Measurements from ENCODE around the gene CORIN.

Gene CORIN

DNA sequence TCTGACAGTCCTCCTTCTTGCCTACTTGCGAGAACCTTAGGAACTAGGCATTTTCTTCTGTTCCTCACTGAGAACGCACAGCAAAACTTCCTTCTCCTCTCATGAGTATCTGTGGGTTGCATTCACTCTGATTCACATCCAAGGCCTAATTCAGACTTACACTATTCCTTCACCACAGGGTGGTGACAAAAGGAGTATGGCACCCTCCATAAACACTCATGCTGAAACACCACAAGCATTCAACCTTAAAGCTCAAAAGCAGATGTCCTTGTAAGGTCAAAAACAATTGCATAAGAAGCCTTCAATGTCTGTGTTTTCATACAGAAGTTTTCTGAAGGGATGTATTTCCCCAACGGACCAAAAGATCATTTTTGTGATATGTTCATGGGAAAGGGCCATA lies 147.3 kb downstream of the CORIN start:
- POLR2A ChIA-PET (ENCODE audit: low non-redundant PET): no interaction called here
- no peak for TF ChIP-seq CTCF (conservative IDR thresholded peaks at IDR 0.05; ENCODE audit: low read depth)
- no peak overlapping the region for H3K27ac ChIP-seq
- CTCF ChIA-PET: no interaction called here
- DNase-seq (ENCODE audit: low spot score): no peak

DNA sequence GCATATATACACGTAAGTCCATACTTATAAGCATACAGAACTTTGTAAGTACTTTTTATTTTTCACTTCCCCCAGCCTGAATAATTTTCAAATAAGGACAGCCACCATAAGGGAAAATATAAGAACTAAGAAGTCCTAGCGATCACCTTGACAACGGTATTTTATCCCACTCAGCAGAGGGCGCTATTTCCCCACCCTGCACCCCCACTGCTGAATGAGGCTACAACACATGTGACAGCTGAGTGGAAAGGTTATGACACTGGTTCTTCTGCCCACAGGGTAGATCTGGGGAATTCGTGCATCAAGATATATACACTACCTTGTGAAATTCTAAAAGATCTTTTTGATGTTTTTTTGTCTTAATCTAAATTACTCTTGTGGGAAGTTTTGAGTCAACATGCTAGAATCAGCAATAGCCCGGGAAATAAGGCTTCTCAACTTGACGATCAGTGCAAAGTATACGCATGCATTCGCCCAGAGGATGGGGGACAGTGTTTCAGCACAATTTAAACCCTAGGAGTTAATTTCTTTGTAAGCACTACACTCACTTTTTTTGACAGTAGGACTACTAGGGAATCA lies 151.5 kb downstream of the CORIN start:
- ChIA-PET POLR2A (ENCODE audit: low non-redundant PET) (no interaction called here), CTCF (interaction anchor here (0.7 to 1.3 kb wide), 3 partner anchors 138 to 401 kb away, joined by 3 to 5 read pairs (median 4); no protein-coding TSS in a partner anchor)
- DNase-seq (ENCODE audit: low spot score): peak; percentile 24
- no peak overlapping the region for H3K27ac ChIP-seq
- TF ChIP-seq CTCF (conservative IDR thresholded peaks at IDR 0.05; ENCODE audit: low read depth): peak; percentile 52

- DNase-seq (ENCODE audit: low spot score): no peak
- POLR2A ChIA-PET (ENCODE audit: low non-redundant PET): no interaction called here
- CTCF ChIA-PET: no interaction called here
Observed at GRCh38 chr4:47675806-47676205, 162.1 kb downstream of the CORIN start.

DNA sequence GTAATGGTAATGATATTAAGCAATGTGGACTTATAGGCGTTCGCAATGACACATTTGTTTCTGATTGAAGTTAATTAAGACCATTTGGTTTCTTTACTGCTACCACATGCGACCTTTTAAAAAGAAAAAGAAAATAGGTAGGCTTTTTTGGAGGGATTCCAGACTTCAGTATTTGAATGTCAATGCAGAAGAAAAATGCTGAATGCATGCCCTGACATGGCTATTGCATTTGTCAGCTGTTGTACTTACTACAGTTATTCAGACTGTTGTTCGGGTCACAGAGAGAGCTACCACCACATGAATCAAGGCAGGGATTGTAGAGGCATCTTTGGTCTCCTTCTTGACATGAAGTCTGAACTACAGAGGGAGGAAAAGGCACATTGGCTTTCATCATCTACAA lies 163.7 kb downstream of the CORIN start:
- no peak for DNase-seq (ENCODE audit: low spot score)
- no peak overlapping the region for H3K27ac ChIP-seq
- TF ChIP-seq CTCF (conservative IDR thresholded peaks at IDR 0.05; ENCODE audit: low read depth): no peak
- POLR2A ChIA-PET (ENCODE audit: low non-redundant PET): no interaction called here
- CTCF ChIA-PET: interaction anchor here (1.1 kb wide), 1 partner anchor 11 kb away, joined by 3 read pairs; no protein-coding TSS in a partner anchor

More at GRCh38 chr4:47675806-47676205, 162.1 kb downstream of the CORIN start:
- H3K27ac ChIP-seq: no peak overlapping the region
- TF ChIP-seq CTCF (conservative IDR thresholded peaks at IDR 0.05; ENCODE audit: low read depth): no peak

DNA sequence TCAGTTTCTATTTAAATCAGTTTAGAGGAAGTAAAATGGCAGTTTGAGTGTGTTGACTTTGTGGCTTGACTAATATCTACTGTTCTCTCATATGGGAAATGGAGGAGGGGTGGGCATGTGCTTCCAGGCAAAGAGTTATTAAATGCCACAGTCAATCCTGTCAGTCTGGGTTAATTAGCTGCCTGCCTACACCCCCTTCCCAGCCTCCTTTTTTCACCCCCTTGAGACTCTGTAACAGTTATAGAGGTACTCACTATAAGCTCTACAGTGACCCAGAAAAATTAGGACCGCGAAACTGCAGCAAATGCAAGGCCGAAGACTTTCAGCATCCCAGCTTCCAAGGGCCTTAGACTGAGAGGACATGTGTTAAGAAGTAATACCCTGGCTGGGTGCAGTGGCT lies 165.2 kb downstream of the CORIN start:
- DNase-seq (ENCODE audit: low spot score): no peak
- no peak for TF ChIP-seq CTCF (conservative IDR thresholded peaks at IDR 0.05; ENCODE audit: low read depth)
- H3K27ac ChIP-seq: no peak overlapping the region
- ChIA-PET POLR2A (ENCODE audit: low non-redundant PET) (no interaction called here), CTCF (interaction anchor here (0.6 kb wide), 1 partner anchor 257 kb away, joined by 3 read pairs; no protein-coding TSS in a partner anchor)

GRCh38 chr4:47669946-47670345 lies 167.9 kb downstream of the CORIN start:
- ChIA-PET POLR2A (ENCODE audit: low non-redundant PET) (interaction anchor here (0.6 kb wide), 1 partner anchor 185 kb away, joined by 3 read pairs; the partner anchor contains the start of gene ATP10D), CTCF (interaction anchor here (0.6 to 1.3 kb wide), 3 partner anchors 36 to 536 kb away, joined by 3 read pairs; no protein-coding TSS in a partner anchor)
- DNase-seq (ENCODE audit: low spot score): no peak
- TF ChIP-seq CTCF (conservative IDR thresholded peaks at IDR 0.05; ENCODE audit: low read depth): no peak
- no peak overlapping the region for H3K27ac ChIP-seq
